SK-N-SH treated with all-trans-retinoic acid at 6 μM for 48 hours (cell line): ENCODE measurements around the gene DUS2.

ENCODE experiments used
- ATAC-seq: fragments of 200-7000 bp; cut with Tn5 transposase; 3 replicates; pipeline ENCODE4 v1.9.1; 2020; ENCODE audit warnings: mild to moderate bottlenecking, moderate library complexity
- BACH2 ChIP-seq: fragments of 250-450 bp; sonication (Bioruptor Pico); IDR thresholded peaks from 2 replicates; pipeline ENCODE4 v1.9.0; 2021; ENCODE audit warnings: mild to moderate bottlenecking, borderline replicate concordance
- CSDC2 ChIP-seq: fragments of 250-450 bp; sonication (Bioruptor Pico); IDR thresholded peaks from 2 replicates; pipeline ENCODE4 v1.5.0; 2020; ENCODE audit warnings: mild to moderate bottlenecking, moderate library complexity
- CSRNP3 ChIP-seq: fragments of 250-450 bp; sonication (Bioruptor Pico); IDR thresholded peaks from 2 replicates; pipeline ENCODE4 v1.5.1; 2021; ENCODE audit warnings: mild to moderate bottlenecking, moderate library complexity
- GLIS3 ChIP-seq: fragments of 250-450 bp; sonication (Bioruptor Pico); IDR thresholded peaks from 2 replicates; pipeline ENCODE4 v1.5.0; 2020; ENCODE audit warnings: mild to moderate bottlenecking, moderate library complexity
- OSR1 ChIP-seq: fragments of 250-450 bp; sonication (Bioruptor Pico); IDR thresholded peaks from 2 replicates; pipeline ENCODE4 v1.8.0; 2022; ENCODE audit warnings: moderate library complexity, mild to moderate bottlenecking, inconsistent platforms
- PATZ1 ChIP-seq: fragments of 250-450 bp; sonication (Bioruptor Pico); IDR thresholded peaks from 2 replicates; pipeline ENCODE4 v1.8.0; 2020; ENCODE audit warnings: mild to moderate bottlenecking, moderate library complexity, borderline replicate concordance
- PPARA ChIP-seq: fragments of 250-450 bp; sonication (Bioruptor Pico); IDR thresholded peaks from 2 replicates; pipeline ENCODE4 v1.5.0; 2020; ENCODE audit warnings: mild to moderate bottlenecking, borderline replicate concordance
- SNAI2 ChIP-seq: fragments of 250-450 bp; sonication (Bioruptor Pico); IDR thresholded peaks from 2 replicates; pipeline ENCODE4 v1.5.0; 2020; ENCODE audit warnings: mild to moderate bottlenecking, moderate library complexity
- TCF4 ChIP-seq: fragments of 250-450 bp; sonication (Bioruptor Pico); IDR thresholded peaks from 2 replicates; pipeline ENCODE4 v1.8.0; 2021; ENCODE audit warnings: mild to moderate bottlenecking, moderate library complexity, borderline replicate concordance
- TOX ChIP-seq: fragments of 250-450 bp; sonication (Bioruptor Pico); IDR thresholded peaks from 2 replicates; pipeline ENCODE4 v1.8.0; 2021; ENCODE audit warnings: mild to moderate bottlenecking, moderate library complexity, borderline replicate concordance
- TSHZ2 ChIP-seq: fragments of 250-450 bp; sonication (Bioruptor Pico); IDR thresholded peaks from 2 replicates; pipeline ENCODE4 v1.5.0; 2020; ENCODE audit warnings: mild to moderate bottlenecking, moderate library complexity
- ZNF565 ChIP-seq: fragments of 450-650 bp; formaldehyde crosslinking; conservative IDR thresholded peaks from 2 replicates; pipeline ENCODE4 v1.5.0; 2020; ENCODE audit warnings: low read depth, mild to moderate bottlenecking, moderate library complexity
- ZNF70 ChIP-seq: fragments of 450-650 bp; formaldehyde crosslinking; IDR thresholded peaks from 2 replicates; pipeline ENCODE4 v1.5.0; 2020; ENCODE audit warnings: mild to moderate bottlenecking, moderate library complexity
- ZNF8 ChIP-seq: fragments of 450-650 bp; formaldehyde crosslinking; IDR thresholded peaks from 2 replicates; pipeline ENCODE4 v1.5.0; 2020; ENCODE audit warnings: mild to moderate bottlenecking, moderate library complexity
- TF ChIP-seq, protein P1 (sequence below): fragments of 250-450 bp; sonication (Bioruptor Pico); IDR thresholded peaks from 2 replicates; pipeline ENCODE4 v1.5.1; 2020; ENCODE audit warnings: low read depth, mild to moderate bottlenecking, moderate library complexity

The DUS2 gene

DNA sequence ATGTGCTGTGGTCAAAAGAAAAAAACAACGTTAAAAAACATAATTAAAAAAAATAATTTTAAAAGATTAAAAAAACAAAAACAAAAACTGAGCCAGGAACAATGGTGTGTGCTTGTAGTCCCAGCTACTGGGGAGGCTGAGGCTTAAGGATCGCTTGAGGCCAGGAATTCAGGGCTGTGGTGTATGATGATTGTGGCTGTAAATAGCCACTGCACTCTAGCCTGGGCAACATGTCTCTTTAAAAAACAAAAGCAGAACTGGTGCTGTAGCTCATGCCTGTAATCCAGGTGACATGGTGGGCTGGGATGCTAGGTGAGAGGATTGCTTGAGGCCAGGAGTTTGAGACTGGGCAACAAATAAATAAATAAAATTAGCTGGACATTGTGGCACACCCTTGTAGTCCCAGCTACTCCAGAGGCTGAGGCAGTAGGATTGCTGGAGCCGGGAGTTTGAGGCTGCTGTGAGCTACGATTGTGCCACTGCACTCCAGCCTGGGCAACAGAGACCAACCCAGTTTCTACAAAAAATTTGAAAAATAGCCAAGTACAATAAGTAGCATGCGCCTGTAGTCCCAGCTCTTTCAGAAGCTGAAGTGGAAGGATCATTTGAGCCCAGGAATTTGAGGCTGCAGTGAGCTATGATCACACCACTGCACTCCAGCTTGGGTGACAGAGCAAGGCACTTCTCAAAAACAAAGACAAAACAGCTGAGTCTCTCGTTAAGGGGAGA, 105.7 kb downstream of the DUS2 start:
- TF ChIP-seq ZNF565 (CRISPR knock-in tag) (no peak), TSHZ2 (CRISPR knock-in tag) (no peak), PPARA (CRISPR knock-in tag) (no peak), CSDC2 (CRISPR knock-in tag) (no peak), TCF4 (CRISPR knock-in tag) (no peak), PATZ1 (CRISPR knock-in tag) (no peak), OSR1 (CRISPR knock-in tag) (no peak), GLIS3 (CRISPR knock-in tag) (no peak), ZNF70 (CRISPR knock-in tag) (no peak), BACH2 (CRISPR knock-in tag) (no peak), CSRNP3 (CRISPR knock-in tag) (no peak), TOX (CRISPR knock-in tag) (no peak), ZNF8 (CRISPR knock-in tag) (no peak), SNAI2 (no peak)
- TF ChIP-seq, protein P1, sequence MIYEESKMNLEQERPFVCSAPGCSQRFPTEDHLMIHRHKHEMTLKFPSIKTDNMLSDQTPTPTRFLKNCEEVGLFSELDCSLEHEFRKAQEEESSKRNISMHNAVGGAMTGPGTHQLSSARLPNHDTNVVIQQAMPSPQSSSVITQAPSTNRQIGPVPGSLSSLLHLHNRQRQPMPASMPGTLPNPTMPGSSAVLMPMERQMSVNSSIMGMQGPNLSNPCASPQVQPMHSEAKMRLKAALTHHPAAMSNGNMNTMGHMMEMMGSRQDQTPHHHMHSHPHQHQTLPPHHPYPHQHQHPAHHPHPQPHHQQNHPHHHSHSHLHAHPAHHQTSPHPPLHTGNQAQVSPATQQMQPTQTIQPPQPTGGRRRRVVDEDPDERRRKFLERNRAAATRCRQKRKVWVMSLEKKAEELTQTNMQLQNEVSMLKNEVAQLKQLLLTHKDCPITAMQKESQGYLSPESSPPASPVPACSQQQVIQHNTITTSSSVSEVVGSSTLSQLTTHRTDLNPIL: no peak
- ATAC-seq: no peak
